CD4-positive, alpha-beta T cell treated with Interleukin-17A for 4 hours (primary cell): Measurements from ENCODE around the gene C1orf146.
"Not testable (repeated sequence)": the region's sequence is repeated elsewhere in the genome, so short reads cannot be mapped to it uniquely, and the experiment has no call there.

Experiments
- DNase-seq: peaks from one replicate; pipeline ENCODE4 v3.0.0-alpha.2; 2020; ENCODE audit warnings: mixed read lengths

The C1orf146 gene, protein sequence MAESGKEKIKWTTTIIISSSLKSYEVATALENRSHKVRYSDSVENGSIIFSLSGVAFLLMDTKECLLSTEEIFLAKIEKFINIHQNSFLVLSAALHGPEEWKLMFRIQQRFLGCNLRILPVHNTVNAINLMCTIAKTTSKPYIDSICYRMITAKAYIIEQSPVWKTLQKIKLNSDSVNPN

DNA sequence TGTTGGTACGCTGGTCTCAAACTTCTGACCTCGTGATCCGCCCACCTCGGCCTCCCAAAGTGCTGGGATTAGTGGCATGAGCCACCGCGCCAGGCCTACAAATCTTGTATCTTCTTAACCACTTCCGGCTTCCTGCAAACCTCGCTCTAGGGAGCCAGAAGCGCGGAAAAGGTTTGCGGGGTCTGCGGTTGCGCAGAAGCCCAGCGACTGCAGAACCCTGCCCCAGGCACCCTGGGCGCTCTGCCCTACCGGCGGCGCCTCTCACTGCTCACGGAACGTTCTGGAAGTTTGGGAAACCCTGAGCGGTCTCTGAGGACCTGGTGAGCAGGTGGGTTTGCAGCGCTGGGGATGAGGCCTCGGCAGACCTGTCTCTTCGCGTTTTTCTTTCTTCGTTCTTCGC, at the start of gene C1orf146:
Gene C1orf146 (plus strand): TSS at position 195 of the 400 bp plus-strand sequence. CDS start 13,506 bp downstream, outside the sequence.
- DNase-seq, result no peak

DNA sequence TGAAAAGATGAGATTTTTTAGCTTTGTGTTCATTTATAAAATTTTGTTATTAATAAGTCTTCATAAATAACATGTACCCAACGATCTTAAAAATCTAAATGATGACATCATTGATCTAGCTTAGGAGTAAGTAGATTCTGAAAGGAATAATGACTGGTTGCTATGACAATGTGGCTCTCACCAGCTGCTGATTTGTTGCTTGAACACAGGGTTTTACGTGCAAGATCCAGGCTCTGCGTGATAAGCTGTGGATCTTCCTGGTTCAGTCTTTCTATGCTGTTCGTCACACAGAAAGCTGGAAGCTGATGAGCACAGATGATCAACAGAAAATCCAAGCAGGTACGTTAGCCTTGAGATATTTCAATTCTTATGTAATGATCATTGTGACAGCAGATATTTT, 49.1 kb upstream of the C1orf146 start:
- DNase-seq, result no peak

DNA sequence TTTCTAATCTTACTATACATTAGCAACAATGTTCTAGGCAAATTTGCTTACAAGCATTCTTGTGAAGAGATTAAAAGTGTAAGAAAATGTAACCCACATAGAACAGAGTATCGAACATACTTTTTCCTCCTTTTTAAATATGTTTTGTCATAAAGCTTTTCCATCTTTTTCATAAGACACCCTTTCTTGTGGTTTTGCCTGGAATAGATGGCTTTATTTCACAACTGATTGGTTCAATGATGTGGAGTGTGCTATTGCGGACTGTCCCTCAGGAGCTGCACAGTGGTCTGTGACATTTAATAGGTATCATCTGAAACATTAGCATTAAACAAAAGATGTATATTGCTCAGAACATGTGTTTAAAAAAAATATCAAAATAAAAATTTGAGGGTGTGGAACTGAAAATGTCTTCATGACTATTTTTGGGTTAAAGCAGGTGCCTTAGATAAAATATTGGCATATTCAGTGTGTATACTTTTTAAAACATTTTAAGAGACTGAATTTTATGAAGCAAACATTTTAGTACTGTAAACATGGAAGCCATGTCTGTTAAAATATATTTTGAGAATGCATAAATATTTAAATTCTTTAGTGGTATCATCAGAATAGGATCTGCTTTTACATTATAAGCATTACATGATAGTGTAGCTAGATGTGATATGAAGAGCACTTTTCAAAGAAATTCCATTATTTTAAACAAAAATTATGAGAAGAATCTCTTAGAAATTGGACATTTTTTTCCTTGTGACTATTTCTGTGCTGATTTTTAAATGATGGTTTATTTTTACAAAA, 48.3 kb upstream of the C1orf146 start:
- no peak for DNase-seq

DNA sequence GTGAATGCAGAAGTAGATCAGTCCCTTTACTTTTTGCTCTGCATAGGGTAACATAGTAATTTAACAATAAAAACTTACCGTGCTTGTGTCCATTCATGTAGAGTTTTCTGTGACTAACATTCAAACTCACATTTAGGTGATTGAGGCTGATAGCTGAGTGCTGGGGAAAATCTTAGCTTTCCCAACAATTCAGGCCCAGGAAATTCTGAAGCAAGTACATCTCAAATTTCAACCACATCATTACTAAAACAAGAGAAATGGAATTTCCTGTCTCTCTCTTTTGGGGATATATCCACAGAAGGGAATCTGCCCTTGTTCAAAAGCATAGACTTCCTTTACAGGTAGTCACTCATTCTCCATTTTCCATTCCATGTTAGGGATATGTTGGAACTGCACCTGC, 33.1 kb upstream of the C1orf146 start:
- DNase-seq, result no peak

DNA sequence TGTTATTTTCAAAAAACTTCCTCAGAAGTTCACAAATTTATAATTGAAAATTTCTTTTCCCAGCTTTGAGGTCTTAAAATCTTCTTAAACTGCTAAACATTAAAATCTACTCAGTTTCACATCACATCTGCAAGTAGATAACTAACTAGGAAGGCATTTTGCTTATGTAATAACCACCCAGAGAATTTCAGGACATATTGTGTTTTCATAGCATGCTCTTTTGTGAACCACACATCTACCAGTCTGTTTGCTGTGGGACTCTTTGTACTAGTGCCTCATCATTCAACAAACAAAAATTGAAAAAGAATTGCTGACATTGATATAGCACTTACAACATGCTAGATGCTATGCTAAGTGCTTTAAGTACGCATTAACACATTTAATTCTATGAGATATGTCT, 31.6 kb upstream of the C1orf146 start:
- no peak for DNase-seq

DNA sequence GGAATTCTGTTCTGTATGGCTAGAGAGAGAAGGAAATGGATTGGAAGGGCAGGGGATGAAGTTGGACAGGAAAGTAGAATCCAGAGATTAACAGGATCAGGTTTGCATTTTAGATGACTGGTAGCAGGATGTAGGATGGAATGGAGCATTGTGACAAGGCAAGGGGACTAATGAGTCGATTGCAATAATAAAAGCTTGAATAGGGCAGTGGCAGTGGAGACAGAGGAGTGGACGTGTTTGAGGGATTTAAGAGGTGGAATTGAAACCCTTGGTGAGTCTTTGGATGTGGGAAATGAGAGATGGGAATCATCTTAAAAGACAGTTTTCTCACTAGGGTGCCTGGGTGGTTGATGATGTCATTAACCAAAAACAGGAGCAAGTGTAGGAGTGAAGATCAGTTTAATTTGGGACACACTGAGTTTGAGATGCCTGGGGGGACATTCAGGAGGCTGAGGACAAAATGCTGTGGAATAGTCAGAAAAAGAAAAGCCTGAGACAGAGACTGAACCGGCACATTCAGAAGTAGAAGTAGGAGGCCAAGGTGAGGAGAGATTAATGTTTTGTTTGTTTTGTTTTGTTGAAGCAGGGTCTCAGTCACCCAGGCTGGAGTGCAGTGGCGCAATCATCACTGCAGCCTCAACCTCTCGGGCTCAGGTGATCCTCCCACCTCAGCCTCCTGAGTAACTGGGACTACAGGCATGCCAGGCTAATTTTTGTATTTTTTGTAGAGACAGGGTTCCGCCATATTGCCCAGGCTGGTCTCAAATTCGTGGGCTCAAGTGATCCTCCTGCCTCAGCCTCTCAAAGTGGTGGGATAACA, 29.1 kb upstream of the C1orf146 start:
- DNase-seq, result no peak

DNA sequence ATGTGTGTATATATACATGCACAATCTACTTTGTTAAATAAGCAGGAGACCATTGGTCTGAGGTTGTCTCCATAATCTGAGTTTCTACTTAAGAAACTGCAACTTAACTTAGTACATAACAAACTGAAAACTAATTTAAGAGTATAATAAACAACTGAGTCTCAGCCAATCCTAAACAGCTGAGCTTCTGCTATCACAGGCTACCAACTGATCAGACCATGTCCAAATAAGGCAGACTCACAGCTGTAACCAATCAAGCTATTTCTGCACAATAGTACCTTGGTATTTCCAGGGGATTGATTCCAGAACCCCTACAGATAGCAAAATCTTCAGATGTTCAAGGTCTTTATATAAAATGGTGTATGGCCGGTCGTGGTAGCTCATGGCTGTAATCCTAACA, 26.0 kb upstream of the C1orf146 start:
- no peak for DNase-seq

DNA sequence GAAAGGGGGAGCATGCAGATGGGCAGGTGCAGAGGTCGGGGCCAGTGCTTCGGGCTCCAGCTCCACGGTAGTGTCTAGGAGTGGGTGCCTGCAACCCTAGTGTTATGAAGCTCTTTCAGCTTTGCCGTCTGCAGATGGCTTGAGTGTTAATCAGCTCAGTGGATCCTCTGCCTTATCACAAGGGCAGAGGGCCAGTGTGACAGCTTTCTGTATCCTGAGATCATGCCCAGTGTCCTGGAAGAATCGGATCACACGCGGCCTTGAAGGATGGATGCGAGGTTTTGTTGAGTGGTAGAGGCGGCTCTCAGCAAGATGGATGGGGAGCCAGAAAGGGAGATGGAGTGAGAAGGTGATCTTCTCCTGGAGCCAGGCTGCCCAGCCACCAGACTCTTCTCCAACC, 25.5 kb upstream of the C1orf146 start:
- no peak for DNase-seq

DNA sequence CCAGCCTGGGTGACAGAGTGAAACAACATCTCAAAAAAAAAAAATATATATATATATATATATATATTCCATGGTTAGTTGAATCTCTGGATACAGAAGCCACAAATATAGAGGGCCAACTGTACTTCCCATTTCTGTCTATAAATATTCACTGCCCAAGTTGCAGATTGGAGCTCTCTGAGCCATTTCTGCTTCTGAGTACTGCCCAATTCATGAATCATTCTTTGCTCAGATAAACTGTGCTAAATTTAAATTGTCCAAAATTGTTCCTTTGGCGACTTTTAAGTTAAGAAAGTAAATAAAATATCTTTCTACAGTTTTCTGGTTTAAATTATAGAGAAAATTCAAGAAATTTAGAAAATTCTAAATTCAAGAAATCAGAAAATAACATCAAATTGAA, 23.2 kb upstream of the C1orf146 start:
- DNase-seq, result no peak

DNA sequence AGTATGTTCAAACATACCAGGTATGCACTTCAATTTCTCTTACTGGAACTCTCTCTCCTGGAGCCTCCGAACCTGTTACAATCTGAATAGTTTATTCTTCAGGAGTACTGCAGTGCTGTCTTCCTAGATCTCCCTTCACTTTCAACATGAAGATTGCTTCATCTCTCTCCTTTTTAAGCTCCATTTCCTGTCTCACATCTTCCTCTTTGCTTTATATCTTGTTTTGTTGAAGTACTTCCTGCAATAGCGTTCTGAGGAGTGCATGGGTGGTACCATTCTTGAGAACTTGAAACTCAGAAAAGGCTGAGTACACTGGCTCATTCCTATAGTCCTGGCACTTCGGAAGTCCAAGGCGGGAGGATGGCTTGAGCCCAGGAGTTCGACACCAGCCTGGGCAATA, 15.7 kb upstream of the C1orf146 start:
- DNase-seq, result peak; percentile 14

DNA sequence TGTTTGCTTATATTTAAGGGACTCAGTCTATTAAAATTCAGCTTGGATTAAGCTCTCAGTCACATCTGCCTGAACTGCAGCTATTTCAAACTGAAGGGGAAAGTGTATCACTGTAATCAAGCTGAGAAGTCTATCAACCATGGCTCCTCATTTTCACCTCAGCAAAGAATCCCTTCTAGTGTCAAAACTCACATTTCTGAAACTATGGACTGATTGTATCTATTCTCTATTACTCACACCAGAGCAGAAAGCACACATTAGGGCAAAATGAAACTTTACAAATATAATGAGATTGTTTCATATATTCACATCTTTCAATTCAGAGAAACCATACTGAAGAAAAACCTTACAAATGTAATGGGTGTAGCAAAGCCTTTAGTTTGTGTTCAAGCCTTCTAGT, 14.6 kb upstream of the C1orf146 start:
- DNase-seq, result no peak

DNA sequence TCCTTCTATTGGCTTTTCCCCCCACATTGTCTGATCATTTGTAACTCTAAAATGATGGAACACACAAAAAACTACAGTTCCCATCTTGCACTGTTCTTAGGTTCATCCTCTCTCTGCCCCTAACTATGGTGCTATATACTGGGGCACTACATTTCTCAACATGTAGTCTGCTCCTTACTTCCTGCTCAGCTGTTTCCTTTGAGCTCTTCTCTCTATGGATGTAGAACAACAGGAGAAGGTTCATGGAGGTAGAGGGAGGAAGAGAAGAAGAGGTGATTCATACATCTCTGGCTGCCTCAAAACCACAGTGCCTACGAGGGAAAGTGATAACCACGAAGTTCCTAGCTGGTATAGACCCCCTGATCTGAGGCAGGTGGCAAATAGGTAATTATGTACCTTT, 7.0 kb upstream of the C1orf146 start:
- no peak for DNase-seq

DNA sequence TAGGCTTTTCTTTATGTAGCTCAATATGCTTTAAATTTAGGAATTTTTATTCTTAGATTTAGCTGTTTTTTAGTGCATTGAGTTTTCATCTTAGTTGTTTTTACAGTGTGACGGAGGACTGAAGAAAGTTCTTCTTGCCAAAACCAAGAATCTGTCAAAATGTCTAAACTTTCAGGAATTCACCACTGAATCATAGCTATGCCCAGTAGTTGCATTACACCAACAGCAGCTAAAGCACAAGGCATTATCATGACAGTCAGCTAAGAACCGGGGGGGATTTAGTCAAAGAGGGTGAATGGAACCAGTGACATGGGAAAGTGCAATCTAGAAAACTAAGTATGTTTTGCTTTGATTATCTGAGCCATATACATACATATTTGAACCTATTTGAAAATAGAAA, 6.5 kb upstream of the C1orf146 start:
- DNase-seq, result no peak

DNA sequence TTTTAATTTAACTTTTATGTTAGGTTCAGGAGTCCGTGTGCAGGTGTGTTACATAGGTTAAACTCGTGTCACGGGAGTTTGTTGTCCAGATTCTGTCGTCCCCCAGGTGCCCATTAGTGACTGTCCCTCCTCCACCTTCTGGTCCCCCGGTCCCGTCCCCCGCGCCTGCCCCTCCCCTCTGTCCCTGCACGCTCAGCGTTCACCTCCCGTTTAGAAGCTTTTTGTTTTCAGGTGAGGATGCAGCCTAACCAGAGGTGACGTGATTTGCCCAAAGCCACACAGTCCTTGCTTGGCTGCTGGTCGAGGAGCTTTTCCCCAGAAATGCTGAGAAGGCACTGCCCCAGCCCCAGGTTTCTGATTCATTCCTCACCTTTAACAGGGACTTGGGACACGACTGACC, 844 bp downstream of the C1orf146 start:
- DNase-seq, result no peak

DNA sequence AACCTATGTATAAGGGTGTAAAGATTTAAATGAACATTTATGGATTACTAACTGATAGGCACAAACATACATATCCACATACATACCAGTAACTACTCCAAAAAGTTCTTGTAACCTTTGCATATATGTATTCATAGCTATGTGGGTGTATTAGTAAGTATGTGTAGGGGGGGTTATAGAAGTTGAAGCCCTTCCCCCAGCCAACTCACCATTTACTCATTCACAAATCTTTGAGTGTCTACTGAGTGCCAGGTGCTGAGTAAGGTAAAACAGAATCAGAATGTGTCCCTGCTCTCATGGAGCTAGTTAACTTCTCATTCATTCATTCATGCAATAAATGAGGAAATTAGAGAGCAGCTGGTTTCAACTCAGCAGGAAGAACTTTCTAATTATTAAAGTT, 1.3 kb downstream of the C1orf146 start:
- no peak for DNase-seq

DNA sequence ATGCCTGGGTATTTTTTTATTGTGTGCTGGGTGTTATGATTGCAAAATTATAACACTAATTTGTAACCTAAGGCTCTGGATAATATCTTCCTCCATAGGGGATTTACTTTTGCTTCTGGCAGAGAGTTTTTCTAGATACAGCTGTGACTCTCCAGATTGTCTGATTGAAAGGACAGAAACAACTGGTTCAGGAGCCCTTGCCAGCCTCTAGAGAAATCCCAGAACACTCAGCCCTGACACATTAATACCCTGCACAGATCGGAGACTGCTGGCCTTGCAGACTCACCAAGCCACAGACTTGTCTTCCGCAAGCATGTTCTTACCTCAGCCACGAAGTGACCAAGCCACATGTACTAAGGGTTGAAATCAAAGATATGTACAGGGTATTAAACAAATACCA, 10.7 kb downstream of the C1orf146 start:
- no peak for DNase-seq

DNA sequence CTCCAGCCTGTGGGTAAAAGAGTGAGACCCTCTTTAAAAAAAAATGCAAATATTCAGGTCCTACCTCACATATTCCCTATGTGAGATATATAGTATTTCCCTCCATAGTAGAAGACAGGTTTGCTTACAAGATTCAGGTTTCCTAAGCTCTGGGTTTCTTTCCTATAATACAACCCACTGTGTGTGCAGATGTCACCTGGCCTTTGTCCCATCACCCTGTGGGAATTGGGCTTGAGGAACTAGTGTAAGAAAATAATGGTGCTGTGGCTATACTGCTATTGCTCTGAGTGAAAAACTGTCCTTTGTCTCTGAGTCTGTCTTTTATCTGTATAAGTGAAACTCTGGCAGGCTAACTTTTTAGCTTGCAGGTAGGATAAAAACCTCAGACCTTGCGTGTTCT, 13.0 kb downstream of the C1orf146 start:
- DNase-seq, result no peak

DNA sequence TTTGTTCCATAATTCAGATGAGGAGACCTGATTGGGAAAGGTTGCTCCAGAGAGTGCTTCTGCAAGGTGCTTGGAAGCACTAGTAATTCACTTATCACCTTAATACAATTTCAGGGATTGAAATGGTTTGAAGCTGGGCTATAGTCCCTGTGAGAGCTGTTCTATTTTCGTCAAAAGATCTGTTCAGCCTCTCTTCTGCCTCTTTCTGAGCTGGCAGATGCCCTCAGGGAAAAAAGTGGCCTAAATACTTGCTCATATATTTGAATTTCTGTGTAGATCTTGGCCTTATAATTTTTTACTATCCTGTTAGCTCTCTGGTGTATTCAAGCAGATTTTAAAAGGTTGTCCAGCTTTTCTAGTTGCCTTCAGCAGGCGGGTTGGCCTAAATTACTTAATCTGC, 22.3 kb downstream of the C1orf146 start:
- DNase-seq, result no peak

DNA sequence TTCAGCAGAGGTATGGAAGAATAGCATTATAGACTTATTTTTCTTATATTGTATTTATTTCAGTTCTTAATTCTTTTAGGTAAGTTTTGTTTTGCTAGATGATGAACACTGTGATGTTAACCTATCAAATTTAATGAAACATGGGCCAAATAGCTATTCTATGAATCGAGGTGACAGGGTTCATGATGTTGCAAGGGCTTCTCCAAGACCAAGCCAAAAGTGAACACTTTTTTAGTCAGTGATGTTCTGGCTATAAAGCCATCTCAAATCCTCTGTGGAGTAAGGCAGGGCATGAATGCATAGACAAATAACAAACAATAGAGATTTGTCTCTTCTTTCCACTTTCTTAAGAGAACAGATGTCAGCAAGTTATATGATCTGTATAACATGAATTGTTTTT, 26.7 kb downstream of the C1orf146 start:
- DNase-seq, result no peak

DNA sequence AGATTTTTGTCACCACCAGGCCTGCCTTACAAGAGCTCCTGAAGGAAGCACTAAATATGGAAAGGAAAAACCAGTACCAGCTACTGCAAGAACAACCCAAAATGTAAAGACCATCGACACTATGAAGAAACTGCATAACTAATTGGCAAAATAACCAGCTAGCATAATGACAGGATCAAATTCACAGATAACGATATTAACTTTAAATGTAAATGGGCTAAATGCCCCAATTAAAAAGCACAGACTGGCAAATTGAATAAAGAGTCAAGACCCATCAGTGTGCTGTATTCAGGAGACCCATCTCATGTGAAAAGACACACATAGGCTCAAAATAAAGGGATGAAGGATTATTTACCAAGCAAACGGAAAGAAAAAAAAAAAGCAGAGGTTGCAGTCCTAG, 37.0 kb downstream of the C1orf146 start:
- DNase-seq, result not testable (repeated sequence)

DNA sequence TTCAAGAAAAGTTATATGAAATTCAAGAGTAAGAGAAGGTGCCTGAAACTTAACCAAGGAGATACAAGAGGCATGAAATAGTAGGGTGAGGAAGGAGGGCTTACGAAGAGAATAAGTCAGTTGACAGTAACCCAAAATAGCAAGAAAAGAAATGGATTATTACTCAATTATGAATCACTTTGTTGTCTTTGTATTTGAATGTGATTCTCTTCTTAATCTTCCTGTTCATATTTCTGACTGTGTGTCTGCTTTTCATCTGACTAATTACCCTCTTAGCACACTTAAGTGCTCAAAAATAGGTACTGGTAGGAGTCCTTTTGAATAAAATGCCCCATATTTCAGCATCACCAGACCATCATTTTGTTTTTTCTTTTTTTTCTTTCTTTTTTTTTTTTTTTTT, 41.6 kb downstream of the C1orf146 start:
- no peak for DNase-seq

DNA sequence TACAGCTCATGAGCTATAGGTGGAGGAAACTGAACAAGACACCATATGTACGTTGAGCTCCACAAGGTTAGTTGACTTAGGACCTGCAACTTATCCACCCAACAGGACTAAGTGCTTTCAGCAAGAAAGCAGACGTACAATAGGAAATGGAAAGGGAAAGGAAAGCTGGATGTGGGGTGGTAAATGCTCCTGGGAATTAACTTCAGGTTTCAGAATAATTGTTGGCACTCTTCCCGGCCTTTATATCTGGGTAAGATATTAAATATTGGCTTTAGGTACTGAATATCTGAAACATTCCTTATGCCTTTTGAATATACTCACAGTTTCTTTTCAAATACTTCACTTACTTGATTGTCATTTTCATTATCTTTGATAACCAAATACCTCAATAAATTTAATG, 44.8 kb downstream of the C1orf146 start:
- no peak for DNase-seq

DNA sequence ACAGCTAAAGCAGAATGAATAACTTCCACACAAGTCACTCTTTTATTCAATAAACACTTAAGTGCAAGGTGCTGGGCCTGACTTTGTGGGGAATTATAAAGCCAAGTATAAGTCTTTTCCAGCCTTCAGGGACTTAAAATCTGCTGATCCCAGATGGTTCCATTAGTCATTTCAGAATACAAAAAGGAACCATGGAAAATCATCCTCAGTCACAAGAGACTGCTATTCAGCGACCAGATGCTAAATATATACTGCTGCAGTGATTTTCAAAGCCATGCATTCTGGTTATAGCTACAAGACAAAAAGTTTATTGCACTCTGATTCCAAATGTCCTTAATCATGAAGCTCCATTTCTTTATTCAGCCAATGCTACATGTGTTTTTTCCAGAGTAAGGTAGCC, 55.3 kb downstream of the C1orf146 start:
- no peak for DNase-seq

DNA sequence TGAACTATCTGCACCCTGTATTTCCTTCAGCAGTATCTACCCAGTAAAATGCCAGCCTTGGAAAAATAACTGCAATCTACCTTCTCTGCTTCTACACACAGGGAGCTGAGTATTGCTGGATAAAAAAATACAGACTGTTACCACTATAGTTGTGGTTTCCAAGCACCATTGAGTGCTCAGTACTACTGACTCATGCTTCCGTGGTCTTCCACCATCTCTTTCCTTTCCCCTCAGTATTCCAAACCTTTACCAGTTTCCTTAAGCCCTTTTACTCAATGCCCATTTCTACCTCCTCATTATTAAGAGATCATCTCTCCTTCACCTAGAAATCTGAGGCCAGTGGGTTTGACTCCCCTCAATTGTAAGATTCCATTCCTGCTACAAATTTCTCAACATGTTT, 57.2 kb downstream of the C1orf146 start:
- no peak for DNase-seq
